GM21619 (cell line): Measurements from ENCODE around the gene ICOS.
"Not testable (repeated sequence)": the region's sequence is repeated elsewhere in the genome, so short reads cannot be mapped to it uniquely, and the experiment has no call there.

ENCODE experiments used
- ATAC-seq: cut with Tn5 transposase; IDR thresholded peaks from one replicate; pipeline ENCODE4 v1.9.1; 2021; ENCODE audit not compliant: unreplicated experiment

The ICOS gene

DNA sequence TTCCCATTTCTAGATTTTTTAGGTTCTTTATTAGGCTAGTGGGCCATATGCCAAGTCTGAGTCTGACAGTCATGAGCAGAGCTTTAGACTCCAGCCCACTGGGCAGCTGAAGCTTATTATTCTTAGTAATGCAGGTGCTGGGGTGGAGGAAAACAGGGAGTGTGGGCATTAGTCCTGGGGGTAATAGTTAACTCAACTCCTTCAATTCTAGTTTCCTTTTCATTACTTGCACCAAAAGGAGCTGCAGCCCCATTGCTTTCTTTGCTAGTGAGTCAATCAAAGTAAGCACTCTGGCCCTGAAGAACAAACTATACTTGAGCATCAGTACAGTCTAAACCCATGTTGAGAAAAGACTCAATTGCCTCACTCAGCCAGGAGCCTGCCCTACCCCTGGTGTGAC lies 35.5 kb downstream of the ICOS start:
- peak; percentile 65 for ATAC-seq

DNA sequence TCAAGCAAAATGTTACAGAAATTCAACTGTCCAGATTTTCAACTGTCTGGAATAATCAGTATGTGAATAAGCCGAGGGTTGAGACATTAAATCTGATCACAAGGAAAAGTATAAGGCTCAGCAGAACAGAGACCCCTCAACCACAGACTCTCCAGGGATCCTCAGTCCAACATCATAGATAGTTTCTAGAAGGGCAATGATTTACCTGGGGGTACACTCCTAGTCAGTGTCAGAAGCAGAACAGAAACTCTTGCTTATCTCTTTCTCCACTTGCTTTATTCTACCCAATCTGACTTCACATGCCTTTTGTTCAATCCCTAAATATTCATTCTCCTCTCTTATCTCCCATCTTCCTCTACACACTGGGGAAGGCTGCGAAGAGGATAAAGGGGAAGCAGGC lies 36.4 kb downstream of the ICOS start:
- peak; percentile 70 for ATAC-seq

DNA sequence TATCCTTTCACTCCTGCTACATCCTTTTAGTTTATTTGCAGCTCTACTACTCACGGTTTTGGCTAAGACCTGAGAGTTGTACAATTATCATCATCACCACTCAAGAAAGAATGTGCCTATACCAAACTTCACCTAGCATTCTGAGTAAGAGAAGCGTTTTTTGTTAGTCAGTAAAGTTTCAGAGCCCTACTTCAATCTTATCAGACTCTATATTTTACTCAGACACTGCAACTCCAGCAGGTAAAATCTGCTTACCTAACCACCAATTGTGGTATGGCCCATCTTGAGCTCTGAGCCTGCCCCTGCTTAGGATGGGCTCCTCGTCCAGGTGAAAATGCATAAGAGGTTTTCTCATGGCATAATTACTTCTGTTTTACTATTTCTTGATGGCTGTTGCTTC lies 37.1 kb downstream of the ICOS start:
- no peak for ATAC-seq

DNA sequence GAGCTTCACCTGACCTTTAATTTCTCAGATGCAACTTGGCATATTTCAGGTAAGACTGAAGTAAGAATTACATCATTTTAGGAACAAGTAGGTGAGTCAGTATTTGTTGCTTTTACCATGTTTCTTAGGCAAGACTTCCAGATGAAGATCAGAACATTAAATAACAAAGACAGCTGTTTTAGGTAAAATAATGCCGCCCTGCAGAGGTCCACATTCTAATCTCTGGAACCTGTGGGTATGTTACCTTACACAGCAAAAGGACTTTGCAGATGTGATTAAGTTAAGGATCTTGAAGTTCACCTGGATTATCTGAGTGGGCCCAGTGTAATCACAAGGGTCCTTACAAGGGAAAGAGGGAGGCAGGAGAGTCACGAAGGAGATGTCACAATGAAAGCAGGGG lies 39.3 kb downstream of the ICOS start:
- no peak for ATAC-seq

DNA sequence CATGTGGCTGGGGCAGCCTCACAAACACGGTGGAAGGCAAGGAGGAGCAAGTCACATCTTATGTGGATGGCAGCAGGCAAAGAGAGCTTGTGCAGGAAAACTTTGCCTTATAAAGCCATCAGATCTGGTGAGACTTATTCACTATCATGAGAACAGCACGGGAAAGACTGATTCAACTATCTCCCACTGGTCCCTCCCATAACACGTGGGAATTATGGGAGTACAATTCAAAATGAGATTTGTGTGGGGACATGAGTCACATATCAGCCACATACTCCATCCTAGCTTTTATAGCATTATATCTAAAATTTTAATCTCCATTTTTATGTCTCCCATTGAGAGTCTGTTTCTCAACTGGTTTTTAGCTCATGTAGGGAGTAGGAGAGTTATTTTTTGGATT lies 45.7 kb downstream of the ICOS start:
- no peak for ATAC-seq

DNA sequence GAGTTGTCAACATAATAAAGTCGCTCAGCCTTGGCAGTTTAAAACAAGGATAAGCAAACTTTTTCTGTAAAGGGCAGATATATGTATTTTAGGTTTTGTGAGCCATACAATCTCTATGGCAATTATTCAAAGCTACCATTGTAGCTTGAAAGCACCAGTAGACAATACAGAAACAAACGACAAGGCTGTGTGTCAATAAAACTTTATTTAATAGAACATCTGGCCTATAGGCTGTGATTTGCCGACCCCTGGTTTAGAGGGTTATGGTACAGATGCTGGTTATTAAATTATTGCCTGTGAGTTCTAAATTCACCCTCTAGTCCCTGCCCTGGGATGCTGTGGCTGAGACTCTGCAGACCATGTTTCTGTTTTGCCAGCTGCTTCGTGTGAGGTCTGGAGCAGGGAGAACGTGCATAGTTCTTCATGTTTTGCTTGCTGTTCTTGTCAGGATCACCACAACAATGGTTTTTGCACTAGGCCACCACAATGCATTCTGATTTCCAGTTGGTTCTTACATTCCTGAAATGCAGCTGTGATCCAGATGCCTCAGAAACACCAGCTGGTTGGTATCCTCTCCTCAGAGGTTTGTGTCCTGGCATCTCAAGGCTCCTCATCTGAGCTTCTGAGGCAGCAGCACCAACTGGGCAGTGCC lies 46.6 kb downstream of the ICOS start:
- no peak for ATAC-seq

DNA sequence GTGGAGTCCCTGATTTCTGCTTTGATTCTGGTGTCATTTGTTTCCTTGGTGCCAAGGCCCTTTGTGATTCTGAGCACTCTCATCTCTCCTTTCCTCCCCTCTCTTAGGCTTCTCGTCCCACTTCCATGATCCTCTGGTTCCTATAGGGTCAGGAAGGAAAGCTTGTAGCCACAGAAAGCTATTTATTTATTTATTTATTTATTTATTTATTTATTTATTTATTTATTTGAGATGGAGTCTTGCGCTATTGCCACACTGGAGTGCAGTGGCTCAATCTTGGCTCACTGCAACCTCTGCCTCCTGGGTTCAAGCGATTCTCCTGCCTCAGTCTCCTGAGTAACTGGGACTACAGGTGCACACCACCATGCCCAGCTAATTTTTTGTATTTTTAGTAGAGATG lies 49.4 kb downstream of the ICOS start:
- not testable (repeated sequence) for ATAC-seq

DNA sequence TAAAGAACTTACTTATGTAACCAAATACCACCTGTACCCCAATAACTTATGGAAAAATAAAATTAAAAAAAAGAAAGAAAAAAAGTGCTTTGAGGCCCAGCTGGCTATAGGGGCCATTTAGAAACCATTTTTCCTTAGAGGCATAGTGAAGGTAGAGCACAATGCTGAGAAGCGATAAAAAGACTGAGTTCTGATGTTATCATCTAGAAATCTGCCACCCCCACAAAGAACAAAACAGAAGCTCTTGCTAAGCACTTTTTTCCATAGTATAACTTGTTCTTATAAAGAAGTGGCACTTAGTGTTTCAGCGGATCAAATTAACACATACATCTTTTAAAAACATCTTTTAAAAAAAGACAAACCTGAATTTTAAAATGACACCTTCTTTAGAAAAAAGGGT lies 51.4 kb downstream of the ICOS start:
- ATAC-seq: no peak

DNA sequence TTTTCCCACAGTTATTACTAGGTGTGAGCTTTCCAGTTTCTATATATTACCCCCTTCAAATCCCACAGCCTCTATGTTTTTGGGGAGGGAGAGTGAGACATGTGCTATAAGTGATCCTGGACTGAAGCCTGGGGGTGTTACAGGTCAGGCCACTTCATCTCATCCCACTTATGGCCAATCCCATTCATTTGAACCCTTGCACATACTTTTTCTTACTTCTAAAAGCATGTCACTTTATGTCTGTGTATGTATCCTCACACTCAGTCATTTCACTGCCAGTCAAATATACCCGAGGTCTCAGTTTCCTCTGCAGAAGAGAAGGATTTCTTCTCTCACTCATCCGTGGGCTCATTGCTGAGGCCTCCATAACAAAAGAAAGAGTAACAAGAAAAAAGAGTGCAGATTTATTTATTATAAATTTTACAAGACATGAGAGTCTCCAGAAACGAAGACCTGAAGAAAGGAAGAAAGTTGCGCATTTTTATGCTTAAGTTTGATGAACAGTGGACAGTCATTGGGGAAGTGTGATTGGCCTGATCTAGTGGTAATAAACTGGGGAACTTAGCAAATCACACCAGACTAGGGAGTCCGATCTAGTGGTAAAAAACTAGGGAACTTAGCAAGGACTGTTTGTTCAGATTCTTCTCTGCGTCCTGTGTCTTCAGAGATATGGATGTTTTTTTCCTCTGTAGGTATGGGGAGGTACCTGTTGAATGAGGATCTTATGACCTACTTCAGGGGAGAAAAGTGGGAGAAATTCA lies 52.1 kb downstream of the ICOS start:
- ATAC-seq: no peak

DNA sequence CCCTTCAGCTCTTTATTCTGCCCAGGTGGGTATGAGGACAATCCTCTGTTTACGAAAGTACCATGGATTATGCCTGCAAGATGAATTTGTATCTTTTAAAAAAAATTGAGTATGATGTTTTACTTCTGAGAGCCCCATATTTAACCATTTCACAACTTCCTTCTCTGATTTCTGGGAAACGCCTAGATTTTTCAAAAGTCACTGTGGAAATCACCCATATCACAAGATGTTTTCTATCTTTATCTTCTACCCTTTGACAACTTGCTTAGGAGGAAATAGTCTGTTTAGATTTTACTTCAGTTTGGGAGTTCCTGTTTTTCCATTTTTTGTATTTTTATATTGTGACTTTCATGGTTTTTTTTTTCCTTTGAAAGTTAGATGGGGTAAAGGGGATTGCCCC lies 53.0 kb downstream of the ICOS start:
- ATAC-seq: no peak

DNA sequence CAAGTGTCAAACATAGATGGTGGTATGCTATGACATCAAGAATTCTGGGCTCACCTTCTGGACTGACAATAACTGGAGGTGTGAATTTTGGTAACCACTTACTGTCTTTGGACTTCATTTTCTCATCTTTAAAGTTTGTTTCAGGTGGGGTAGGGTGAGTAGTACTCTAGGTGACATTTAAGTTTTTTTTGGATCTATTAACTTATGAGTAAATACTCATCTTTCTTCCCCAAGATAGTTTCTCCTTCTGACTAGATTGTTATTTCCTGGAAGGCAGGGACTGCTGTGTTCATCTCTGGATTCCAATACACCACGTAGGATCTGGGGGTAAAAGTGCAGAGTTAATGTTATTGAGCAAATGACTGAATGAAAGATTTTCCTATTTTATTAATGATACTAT lies 55.9 kb downstream of the ICOS start:
- no peak for ATAC-seq

DNA sequence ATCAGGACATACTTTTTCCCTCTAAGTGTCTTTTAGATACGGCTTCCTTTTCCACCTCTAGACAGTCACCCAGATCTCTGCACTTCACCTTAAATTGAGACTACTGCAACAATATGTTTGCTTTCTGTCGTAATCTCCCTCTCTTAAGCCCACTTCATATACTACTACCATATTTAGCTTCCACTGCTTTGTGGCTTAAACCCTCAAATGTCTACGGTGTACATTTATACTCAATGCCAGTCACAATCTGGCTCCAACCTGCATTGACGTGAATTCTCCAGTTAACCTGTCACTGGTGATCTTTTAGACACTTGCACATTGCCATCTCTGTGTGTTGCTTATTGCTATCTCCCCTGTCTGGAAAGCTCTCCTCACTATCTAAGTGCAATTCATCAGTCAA lies 56.4 kb downstream of the ICOS start:
- no peak for ATAC-seq

DNA sequence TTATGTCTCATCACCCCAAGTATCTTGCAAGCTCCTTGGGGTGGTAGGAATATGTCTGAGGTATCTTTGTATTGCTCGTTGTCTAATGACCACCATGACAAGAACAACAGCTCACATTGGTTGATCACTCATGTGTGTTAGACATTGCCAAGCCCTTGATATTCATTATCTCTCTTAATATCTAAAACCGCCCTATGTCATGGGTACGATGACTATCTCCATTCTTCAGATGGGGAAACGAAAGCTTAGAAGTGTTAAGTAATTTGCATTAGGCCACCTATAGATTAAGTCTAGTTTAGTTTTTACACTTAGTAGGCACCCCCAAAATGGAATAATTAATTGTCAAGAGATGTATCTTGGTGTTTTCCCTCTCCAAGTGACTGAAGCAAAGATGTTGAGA lies 57.0 kb downstream of the ICOS start:
- no peak for ATAC-seq

DNA sequence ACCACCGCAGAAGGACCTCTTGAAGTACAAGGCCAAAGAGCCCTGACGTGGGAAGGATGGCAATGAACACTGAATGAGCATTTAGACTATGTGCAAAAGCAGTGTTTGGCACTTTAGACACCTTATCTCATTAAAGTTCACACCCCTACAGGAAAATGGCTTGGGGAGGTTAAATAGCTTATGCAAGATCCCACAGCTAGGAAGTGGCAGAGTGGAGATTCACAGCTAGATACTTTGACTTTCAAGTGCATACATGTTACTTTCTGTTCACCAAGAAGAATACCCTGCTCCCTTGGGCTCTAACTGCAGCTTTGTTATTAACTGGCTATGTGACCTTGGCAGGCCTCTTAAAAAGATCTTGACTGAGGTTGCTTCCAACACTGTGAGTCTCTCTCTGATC lies 58.2 kb downstream of the ICOS start:
- peak; percentile 42 for ATAC-seq

DNA sequence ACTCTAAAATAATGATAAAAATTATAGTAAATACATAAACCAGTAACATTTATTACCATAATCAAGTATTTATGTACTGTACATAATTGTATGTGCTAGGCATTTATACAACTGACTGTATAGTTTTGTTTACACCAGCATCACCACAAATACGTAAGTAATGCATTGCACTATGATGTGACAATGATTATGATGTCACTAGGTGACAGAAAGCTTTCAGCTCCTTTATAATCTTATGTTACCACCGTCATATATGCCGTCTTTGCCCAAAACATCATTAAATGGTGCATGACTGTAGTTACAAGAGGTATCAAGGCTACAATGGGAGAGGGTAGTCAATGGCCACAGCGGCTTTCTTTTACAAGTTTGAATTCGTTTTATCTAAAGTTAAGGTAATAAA lies 60.1 kb downstream of the ICOS start:
- ATAC-seq: no peak

DNA sequence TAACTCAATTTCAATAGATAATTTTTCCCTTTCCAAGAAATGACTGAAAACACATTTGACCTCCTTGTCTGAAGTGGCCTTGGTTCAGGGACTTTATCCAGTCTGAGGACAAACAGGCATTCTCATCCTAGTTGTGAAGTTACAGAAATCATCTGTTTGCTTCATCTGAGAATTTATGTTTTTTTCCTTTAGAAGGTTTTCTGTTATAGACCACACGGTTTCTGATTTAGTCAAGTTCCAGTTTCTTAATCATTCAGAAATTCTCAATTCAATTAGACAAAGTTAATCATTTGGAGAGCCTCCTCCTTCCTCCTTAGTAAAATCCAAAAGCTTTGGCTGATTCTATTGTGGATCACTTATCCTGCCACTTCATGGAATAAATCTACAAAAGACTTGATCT lies 60.9 kb downstream of the ICOS start:
- ATAC-seq: peak; percentile 70

DNA sequence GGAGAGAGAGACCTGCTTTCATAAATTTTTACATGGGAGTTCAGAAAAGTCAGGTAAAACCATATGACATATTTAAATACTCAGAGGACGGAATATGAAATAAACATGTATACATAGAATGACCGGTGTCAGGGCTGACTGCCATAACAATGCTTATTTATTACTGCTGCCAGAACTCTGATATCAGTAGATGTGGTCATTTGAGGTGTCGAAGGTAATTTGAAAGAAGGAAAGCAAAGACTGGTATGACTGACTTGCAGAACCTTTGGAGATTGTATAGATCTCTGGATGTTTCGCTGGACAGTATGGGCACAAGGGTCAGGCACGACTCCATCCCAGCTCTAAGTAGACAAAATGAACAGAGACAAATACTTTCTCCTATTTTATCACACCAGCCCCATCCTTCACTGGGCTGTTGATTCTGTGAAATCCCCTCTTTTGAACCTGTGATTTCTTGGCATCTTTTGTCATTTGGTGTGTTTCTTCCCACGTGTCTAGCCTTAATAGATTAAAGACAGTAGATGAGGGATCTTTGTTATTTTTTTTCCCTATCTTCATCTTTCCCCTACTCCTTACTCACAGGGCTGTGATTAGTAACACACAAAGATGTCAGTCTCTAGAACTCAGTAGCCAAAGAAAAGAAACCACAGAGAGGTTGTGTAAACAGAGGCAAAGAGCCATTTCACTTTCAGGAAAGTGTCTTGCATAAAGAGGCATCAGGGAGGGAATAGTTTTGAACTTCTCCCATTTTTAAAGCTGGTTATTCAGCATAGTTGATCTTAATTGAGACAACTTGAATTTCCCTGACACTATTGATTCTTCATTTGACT lies 61.6 kb downstream of the ICOS start:
- no peak for ATAC-seq

DNA sequence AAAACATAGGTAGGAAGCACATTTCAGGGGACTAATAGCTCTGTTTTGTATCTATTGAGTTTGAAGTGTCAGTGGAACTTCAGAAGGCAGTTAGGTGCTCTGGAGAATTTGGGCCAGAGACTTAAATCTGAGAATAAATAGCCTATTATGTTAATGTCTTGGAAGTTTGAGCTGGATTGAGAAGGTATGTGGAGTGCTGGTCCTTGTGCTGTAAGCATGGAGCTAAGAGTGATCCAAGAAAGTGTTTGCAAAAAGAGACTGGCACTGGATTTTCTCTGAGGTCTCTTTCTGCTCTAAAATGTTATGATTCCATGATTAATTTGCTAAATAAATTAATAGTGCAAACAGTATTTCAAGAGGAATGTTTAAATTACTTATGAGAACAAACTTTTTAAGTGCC lies 63.3 kb downstream of the ICOS start:
- ATAC-seq: no peak

DNA sequence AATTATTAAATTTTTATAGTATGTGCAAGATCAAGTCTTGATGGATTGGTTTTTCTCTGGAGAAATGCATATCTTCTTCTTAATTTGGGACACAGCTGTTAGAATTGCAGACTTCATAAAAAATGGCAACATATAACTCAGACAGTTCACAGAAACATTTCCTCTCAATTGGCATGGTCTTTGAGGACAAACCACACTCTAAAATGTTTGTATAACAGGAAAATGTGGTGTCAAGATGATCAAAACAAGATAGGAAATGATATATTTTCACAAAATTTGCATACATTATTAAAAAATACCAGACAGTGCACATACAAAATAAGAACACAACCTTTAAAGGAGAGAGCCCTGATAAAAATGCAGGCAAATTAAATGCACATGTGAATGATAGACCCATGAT lies 63.9 kb downstream of the ICOS start:
- ATAC-seq: no peak

DNA sequence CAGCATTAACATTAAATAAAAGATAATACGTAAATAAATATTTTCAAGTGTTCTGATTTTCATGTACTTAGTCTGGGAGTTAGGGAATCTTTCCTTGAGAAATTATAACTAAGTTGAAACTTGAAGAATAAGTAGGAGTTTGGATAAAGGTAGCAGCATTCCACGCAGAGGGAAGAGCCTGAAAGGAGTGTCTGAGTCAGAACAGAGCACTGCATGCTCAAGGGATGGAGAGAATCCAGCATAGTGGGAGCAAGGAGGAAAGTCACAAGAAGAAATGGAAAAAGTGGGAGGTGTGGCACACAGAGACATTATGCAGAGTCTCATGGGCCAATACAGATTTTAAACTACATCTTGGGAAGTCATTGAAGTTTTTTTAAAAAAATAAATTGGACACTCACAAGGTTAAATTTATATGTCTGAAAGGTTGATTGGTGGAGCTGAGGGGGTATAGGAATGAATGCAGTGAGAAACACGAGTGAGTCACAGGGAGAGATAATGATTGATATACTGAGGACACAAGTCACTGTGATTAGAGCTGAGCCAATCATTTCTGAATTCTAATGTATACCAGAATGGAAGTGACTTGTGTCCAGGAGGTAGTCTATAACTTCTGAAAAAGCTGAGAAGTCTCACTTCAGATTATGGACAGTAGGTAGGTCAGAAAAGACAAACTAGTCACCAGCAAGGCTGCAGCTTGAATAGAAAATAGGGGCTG lies 66.9 kb downstream of the ICOS start:
- ATAC-seq: no peak

DNA sequence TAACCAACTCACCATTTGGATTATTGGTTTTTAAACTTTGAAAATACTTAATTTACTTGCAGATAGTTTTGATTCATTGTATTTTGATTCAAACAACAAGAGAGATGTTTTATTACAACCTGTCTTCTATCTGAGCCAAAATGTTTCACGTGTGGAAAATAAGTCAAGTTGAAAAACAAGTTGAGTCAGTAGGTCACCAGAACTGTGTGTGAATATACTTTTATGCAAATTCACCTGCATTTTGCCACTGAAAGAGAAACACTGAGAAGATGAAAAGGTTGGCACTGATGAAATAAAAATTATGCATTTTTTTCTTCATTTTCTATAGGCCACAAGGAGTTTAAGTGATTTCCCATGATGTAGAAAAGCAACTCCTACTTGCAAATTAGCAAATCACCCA lies 68.3 kb downstream of the ICOS start:
- ATAC-seq: no peak
